Stimulated activated CD8-positive, alpha-beta memory T cell treated with anti-CD3 and anti-CD28 coated beads, Interleukin-4, amount 100 ng/mL, for 24 hours (primary cell): ENCODE data around the gene SLC9A8.
"Not testable (repeated sequence)": the region's sequence is repeated elsewhere in the genome, so short reads cannot be mapped to it uniquely, and the experiment has no call there.

Experiments used
- DNase-seq: peaks from one replicate; pipeline ENCODE4 v3.0.0-alpha.2; 2020; ENCODE audit warnings: low read depth

The SLC9A8 gene

GRCh38 chr20:49850463-49851230 is 38.0 kb downstream of the SLC9A8 start:
- no peak for DNase-seq

- no peak for DNase-seq
These were observed 38.6 kb downstream of the SLC9A8 start for GRCh38 chr20:49851231-49851705.

DNA sequence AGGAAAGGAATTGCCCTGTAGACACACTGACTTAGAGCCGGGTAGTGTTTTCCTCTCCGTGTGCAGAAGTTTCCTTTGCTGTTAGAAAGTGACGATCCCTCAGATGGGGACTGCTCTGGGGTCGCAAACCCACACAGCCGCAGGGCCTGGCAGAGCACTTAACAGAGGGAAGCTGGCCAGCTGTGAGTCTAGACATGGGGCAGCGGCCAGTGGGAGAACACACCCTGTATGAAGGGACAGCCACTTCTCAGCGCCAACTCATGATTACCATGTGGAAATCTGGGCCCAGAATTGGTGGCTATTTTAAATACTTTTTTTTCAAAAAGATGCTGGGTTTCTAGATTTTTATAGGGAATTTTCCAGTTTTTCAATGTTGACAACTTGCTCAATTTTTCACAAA is 39.4 kb downstream of the SLC9A8 start:
- DNase-seq: no peak

GRCh38 chr20:49852522-49853080 is 40.0 kb downstream of the SLC9A8 start:
- DNase-seq: no peak

DNA sequence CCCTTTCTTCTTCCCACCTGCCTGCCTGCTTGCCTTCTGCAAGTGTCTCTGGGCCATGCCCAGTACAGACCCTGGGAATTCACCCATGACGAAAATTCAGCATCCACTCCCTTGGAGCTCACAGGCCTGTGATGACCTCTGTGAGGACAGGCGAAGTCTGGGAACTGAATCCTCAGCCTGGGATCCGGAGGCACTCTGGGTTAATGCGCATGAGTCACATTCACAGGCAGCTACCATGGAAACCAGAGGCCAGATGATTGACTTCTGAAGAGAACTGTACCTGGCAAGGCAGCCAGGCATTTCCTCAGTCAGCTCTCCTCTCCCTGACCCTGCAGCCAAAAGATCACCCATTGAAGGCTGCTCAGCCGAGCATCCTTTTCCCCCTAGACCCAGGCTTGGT is 41.0 kb downstream of the SLC9A8 start:
- DNase-seq: no peak

- DNase-seq: no peak
These were observed 41.7 kb downstream of the SLC9A8 start for GRCh38 chr20:49854190-49854875.

GRCh38 chr20:49856904-49857303 is 44.3 kb downstream of the SLC9A8 start:
- no peak for DNase-seq

DNA sequence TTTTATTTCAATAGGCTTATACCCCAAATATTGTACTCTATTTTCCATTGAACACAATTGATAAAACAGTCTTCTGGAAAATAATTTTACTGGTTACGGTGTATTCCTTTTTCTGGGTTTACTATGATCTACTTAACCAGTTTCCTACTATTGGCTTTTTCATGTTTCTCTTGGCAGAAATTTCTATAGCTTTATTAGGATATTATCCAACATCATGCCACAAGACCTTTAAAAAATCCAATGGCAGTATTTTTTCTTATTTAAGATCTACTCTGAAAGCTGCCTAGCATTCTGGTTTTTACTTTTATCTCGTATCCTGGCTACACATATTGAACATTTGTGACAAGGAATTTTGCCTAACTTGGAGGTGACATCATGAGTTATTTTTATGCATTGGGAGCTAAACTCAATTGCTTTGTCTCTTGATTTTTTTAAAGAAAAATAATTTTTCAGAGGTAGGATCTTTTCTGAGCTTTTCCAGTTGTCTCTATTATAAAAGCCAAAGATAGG is 45.5 kb downstream of the SLC9A8 start:
- DNase-seq: no peak

DNA sequence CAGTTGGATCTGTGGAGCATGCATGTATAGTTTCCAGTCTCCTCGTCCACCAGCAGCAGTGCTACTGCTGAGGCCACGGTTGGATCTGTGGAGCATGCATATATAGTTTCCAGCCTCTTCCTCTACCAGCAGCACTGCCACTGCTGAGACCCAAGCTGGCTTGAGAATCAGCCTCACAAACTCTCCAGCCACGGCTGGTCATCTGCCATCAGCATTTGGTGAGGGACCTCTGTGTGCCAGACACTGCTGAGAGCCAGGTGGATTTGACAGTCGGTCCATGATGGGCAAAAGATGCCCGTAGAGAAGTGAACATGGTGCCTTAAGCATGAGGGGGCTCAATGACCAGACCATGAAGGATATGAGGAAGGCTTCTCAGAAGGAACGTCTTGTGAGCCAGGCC is 46.4 kb downstream of the SLC9A8 start:
- no peak for DNase-seq

- no peak for DNase-seq
These were observed 47.2 kb downstream of the SLC9A8 start for GRCh38 chr20:49859807-49860206.

- not testable (repeated sequence) for DNase-seq
These were observed 48.6 kb downstream of the SLC9A8 start for GRCh38 chr20:49861232-49861631.

DNA sequence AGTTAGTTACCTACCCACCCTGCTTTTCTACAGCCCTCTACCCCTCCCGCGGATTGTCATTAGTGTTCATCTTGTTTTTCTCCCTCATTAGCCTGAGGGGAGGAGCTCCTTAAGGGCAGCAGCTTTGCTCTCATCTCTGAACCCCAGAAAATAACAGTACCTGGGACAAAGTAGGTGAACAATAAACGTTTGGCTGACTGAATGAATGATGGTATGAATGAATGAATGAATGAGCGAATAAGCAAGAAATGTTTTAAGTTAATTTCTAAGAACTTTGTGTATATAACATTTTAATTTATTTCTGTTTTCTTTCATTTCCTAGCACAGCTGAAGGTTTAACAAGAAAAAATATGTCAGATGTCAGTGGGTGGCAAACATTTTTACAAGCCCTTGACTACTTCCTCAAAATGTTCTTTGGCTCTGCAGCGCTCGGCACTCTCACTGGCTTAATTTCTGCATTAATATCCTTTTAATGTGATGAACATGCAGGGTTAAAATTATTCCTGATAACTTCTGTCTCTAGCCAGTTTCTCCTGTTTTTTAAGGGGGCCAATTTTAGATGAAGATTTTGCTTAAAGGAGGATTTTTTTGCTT is 50.1 kb downstream of the SLC9A8 start:
- DNase-seq: no peak

- DNase-seq: no peak
These were observed 51.0 kb downstream of the SLC9A8 start for GRCh38 chr20:49863666-49864065.

DNA sequence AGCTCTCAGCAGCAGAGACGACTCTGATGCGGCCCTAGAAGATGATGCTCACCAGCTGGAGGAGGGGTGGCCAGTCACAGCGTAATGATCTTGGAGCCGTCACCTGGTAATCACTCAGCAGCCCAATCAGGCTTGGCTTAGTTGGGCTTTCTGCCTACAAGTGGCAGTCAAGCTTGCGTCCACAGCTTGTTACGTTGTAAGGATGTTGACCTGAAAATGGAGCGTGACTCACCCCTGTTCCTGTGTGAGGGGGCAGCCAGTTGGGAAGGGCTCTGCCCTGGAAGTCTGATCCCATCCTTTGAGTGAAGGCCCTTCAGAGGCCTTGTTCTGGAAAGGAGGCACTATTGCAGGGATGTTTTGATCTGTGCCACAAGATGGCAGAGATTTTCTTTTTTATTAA is 52.9 kb downstream of the SLC9A8 start:
- no peak for DNase-seq

DNA sequence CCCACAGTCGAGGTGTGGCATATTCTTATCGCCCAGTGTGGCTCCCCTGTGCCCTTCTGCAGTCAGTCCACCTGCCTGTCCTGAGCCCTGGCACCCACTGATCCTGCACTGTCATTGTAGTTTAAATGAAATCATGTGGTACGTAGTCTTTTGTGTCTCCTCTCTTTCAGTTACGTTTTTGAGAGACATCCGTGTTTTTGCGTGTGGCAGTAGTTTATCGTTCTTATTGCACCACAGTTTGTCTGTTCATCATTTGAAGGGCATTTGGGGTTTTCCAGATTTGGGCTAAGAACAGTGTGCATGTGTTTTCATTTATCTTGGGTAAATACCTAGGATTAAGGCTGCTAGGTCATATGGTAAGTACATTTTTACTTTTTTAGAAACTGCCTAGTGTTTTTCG is 53.4 kb downstream of the SLC9A8 start:
- DNase-seq: no peak

GRCh38 chr20:49867453-49868215 is 55.0 kb downstream of the SLC9A8 start:
- DNase-seq: no peak

GRCh38 chr20:49868538-49868937 is 55.9 kb downstream of the SLC9A8 start:
- DNase-seq: no peak

DNA sequence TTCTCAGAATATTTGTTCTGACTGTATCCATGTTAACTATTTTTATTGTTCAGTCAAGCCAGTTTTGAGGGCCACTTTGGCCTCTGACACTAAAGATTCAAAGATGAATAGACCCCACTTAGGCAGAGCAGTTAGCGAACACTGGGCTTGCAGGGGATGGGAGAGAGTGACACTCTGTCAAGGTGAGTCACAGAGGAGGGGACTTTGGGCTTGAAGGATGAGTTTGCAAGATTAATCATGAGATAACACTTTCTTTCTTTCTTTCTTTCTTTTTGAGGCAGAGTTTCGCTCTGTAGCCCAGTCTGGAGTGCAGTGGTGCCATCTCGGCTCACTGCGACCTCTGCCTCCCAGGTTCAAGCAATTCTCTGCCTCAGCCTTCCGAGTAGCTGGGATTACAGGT is 56.3 kb downstream of the SLC9A8 start:
- DNase-seq: no peak

GRCh38 chr20:49870261-49870660 is 57.6 kb downstream of the SLC9A8 start:
- DNase-seq: no peak

GRCh38 chr20:49871391-49871948 is 58.8 kb downstream of the SLC9A8 start:
- DNase-seq: no peak

DNA sequence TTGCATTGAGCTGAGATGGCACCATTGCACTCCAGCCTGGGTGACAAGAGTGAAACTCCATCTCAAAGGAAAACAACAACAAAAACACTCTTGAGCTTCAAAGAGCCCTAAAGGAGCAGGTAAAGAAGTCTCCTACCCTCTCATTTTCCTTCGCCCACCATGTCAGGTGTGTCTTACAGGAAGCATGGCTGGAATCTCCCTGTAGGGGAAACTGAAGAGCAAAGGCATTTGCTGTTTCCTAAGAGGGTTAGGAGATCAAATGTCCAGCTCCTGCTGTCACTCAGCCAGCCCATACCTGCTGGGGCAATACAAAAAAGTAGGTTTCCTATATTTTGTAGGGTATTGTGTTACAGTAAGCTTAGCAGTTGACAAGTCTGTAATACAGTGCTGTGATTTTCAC is 59.4 kb downstream of the SLC9A8 start:
- no peak for DNase-seq

DNA sequence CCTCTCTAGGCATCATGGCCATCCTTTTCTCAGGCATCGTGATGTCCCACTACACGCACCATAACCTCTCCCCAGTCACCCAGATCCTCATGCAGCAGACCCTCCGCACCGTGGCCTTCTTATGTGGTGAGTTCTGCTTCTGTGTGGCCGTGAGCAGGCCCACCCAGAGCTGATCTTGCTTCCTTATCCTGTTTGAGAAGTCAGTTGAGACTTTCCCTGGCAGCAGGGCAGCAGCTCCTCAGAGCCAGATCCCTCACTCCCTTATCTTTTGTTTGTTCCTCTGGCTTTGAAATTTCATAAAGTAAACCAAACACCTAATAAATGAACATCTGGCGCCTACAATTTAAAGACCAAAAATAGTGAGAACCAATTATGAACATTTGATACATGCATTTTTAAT is 62.1 kb downstream of the SLC9A8 start:
- no peak for DNase-seq
